WTC11 (cell line): ENCODE data around the gene MRPS18B. TPM values are rescaled to one million over a fixed set of nuclear protein-coding genes. Genes with fewer than 3 reads are reported as not detected.

ENCODE experiments used
- ZMAT4 ChIP-seq: fragments of 250-450 bp; sonication (Bioruptor Pico); IDR thresholded peaks from 2 replicates; pipeline ENCODE4 v1.9.0; 2021; ENCODE audit warnings: mild to moderate bottlenecking
- microRNA-seq: library from miRNA; unstranded; fragments of <30 nt; microRNA quantifications from one replicate; pipeline ENCODE4 v1.2.0, GENCODE V29; 2022; ENCODE audit warnings: borderline number of aligned reads
- total RNA-seq: library from RNA; stranded (reverse); gene quantifications from 3 replicates; pipeline ENCODE4 v1.2.3, GENCODE V29; 2021
- TF ChIP-seq, protein P1 (sequence below): sonication (generic); formaldehyde crosslinking; IDR thresholded peaks from 2 replicates; pipeline ENCODE4 v1.8.0; 2022; ENCODE audit warnings: mild to moderate bottlenecking, missing genetic modification reagents
- TF ChIP-seq, protein P2 (sequence below): fragments of 250-450 bp; sonication (Bioruptor Pico); IDR thresholded peaks from 2 replicates; pipeline ENCODE4 v2.1.2; 2022; ENCODE audit warnings: mild to moderate bottlenecking, moderate library complexity

The MRPS18B gene
- total RNA-seq, 1 experiment from 2014 or later = 67.8 TPM

- TF ChIP-seq, protein P1, sequence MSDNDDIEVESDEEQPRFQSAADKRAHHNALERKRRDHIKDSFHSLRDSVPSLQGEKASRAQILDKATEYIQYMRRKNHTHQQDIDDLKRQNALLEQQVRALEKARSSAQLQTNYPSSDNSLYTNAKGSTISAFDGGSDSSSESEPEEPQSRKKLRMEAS (CRISPR knock-in tag) = 0 out of 2 replicates have a peak, but pooled peaks have one; percentile 36
- TF ChIP-seq, protein P2, sequence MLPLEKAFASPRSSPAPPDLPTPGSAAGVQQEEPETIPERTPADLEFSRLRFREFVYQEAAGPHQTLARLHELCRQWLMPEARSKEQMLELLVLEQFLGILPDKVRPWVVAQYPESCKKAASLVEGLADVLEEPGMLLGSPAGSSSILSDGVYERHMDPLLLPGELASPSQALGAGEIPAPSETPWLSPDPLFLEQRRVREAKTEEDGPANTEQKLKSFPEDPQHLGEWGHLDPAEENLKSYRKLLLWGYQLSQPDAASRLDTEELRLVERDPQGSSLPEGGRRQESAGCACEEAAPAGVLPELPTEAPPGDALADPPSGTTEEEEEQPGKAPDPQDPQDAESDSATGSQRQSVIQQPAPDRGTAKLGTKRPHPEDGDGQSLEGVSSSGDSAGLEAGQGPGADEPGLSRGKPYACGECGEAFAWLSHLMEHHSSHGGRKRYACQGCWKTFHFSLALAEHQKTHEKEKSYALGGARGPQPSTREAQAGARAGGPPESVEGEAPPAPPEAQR (CRISPR knock-in tag) = no peak
- TF ChIP-seq ZMAT4 (CRISPR knock-in tag) = no peak
Measured at GRCh38 chr6:30672445-30673253, 55.0 kb downstream of the MRPS18B start, which contains the start of gene DHX16 (continued).

Small RNA genes lying within 50 kb of the gene (microRNA-seq; reads per million reads assigned to microRNA genes)
- gene MIR877 = 255 reads per million, percentile 77 among the genes with 10 or more reads in this experiment

Other genes starting within 250 kb of the MRPS18B start
- 44.6 to 49.0 TPM (median 44.7 TPM) in 3 replicates for gene HLA-E, start 128.3 kb upstream of the MRPS18B start, total RNA-seq
- 69.1 to 85.7 TPM (median 72.8 TPM) in 3 replicates for gene GNL1, start 61.4 kb upstream of the MRPS18B start, total RNA-seq
- 10.1 to 13.1 TPM (median 10.8 TPM) in 3 replicates for gene PRR3, start 60.5 kb upstream of the MRPS18B start, total RNA-seq
- gene ABCF1, start 46.4 kb upstream of the MRPS18B start, total RNA-seq = 98.7 to 102 TPM (median 101 TPM) in 3 replicates
- 83.1 to 90.5 TPM (median 85.5 TPM) in 3 replicates for gene PPP1R10, start 597 bp upstream of the MRPS18B start, total RNA-seq
- gene ATAT1, start 9.0 kb downstream of the MRPS18B start, total RNA-seq = 19.3 to 21.7 TPM (median 20.3 TPM) in 3 replicates
- gene C6orf136, start 29.3 kb downstream of the MRPS18B start, total RNA-seq = 21.8 to 26.5 TPM (median 25.5 TPM) in 3 replicates
- 27.3 to 32.2 TPM (median 30.6 TPM) in 3 replicates for gene DHX16, start 55.2 kb downstream of the MRPS18B start, total RNA-seq
- gene PPP1R18, start 68.8 kb downstream of the MRPS18B start, total RNA-seq = 25.6 to 36.5 TPM (median 26.2 TPM) in 3 replicates
- 31.2 to 33.3 TPM (median 31.3 TPM) in 3 replicates for gene NRM, start 73.1 kb downstream of the MRPS18B start, total RNA-seq
- gene MDC1, start 99.4 kb downstream of the MRPS18B start, total RNA-seq = 95.9 to 100 TPM (median 97.9 TPM) in 3 replicates
- 1,503 to 1,570 TPM (median 1,542 TPM) in 3 replicates for gene TUBB, start 102.5 kb downstream of the MRPS18B start, total RNA-seq
- gene FLOT1, start 124.8 kb downstream of the MRPS18B start, total RNA-seq = 110 to 121 TPM (median 120 TPM) in 3 replicates
- gene IER3, start 126.7 kb downstream of the MRPS18B start, total RNA-seq = 61.2 to 82.4 TPM (median 61.5 TPM) in 3 replicates